IMR-90 (cell line): Measurements from ENCODE around the gene ADAMTS16.
"Not testable (repeated sequence)": the region's sequence is repeated elsewhere in the genome, so short reads cannot be mapped to it uniquely, and the experiment has no call there.

Experiments
- BHLHE40 ChIP-seq: fragments of 150-350 bp; IDR thresholded peaks from 2 replicates; pipeline ENCODE4 v1.6.1; 2016; ENCODE audit warnings: mild to moderate bottlenecking, low read depth, low read length
- CEBPB ChIP-seq: IDR thresholded peaks from 2 replicates; pipeline ENCODE4 v1.6.1; 2012; ENCODE audit warnings: low read depth, low read length, improper control_type of control experiment
- CTCF ChIP-seq: conservative IDR thresholded peaks from 2 replicates; pipeline ENCODE4 v1.5.1; 2012; ENCODE audit warnings: mild to moderate bottlenecking, low read depth, low read length, improper control_type of control experiment
- MAFK ChIP-seq: IDR thresholded peaks from 2 replicates; pipeline ENCODE4 v1.6.1; 2012; ENCODE audit warnings: low read depth, low read length, improper control_type of control experiment
- MAZ ChIP-seq: IDR thresholded peaks from 2 replicates; pipeline ENCODE4 v1.6.1; 2012; ENCODE audit warnings: low read depth, mild to moderate bottlenecking, low read length, improper control_type of control experiment, moderate library complexity, borderline replicate concordance
- MXI1 ChIP-seq: IDR thresholded peaks from 2 replicates; pipeline ENCODE4 v1.6.1; 2012; ENCODE audit warnings: low read depth, mild to moderate bottlenecking, low read length, moderate library complexity, borderline replicate concordance
- NFE2L2 ChIP-seq: fragments of 150-350 bp; IDR thresholded peaks from 2 replicates; pipeline ENCODE4 v1.6.1; 2016; ENCODE audit warnings: low read depth, mild to moderate bottlenecking, low read length
- POLR2A ChIP-seq: IDR thresholded peaks from 2 replicates; pipeline ENCODE4 v1.6.1; 2012; ENCODE audit warnings: mild to moderate bottlenecking, low read depth, low read length
- RAD21 ChIP-seq: IDR thresholded peaks from 2 replicates; pipeline ENCODE4 v1.6.1; 2012; ENCODE audit warnings: low read length, improper control_type of control experiment
- RCOR1 ChIP-seq: IDR thresholded peaks from 2 replicates; pipeline ENCODE4 v1.6.1; 2012; ENCODE audit warnings: mild to moderate bottlenecking, low read length, improper control_type of control experiment; ENCODE audit not compliant: insufficient replicate concordance
- RFX5 ChIP-seq: IDR thresholded peaks from 2 replicates; pipeline ENCODE4 v1.8.0; 2012; ENCODE audit warnings: low read depth, mild to moderate bottlenecking, low read length, moderate library complexity
- SMC3 ChIP-seq: fragments of 150-350 bp; IDR thresholded peaks from 2 replicates; pipeline ENCODE4 v1.6.1; 2016; ENCODE audit warnings: low read depth, mild to moderate bottlenecking, antibody characterized with exemption, low read length, moderate library complexity
- USF2 ChIP-seq: fragments of 150-350 bp; IDR thresholded peaks from 2 replicates; pipeline ENCODE4 v1.6.1; 2017; ENCODE audit warnings: mild to moderate bottlenecking, antibody characterized with exemption, low read length, low read depth

- TF ChIP-seq MAZ, RAD21, POLR2A, CTCF, MAFK, CEBPB, MXI1, RCOR1, SMC3, USF2, NFE2L2, BHLHE40, RFX5: not testable (repeated sequence)
Observed at GRCh38 chr5:5137851-5138250, 2.3 kb upstream of the ADAMTS16 start.
